K562 (cell line): ENCODE results near the gene MYO9A. TPM values are rescaled to one million over a fixed set of nuclear protein-coding genes. Genes with fewer than 3 reads are reported as not detected.

Source experiments
- ATAC-seq: fragments of 200-7000 bp; cut with Tn5 transposase; 3 replicates; pipeline ENCODE4 v1.9.1; 2020; ENCODE audit warnings: moderate library complexity
- BruUV-seq: library from RNA; stranded (reverse); fragments of 400-500 nt; replicated peaks from 2 replicates; lab custom pipeline; 2021; lab: Mats Ljungman, UMichigan
- CTCF ChIA-PET: fragments of 300-600 bp; formaldehyde crosslinking; extraction: SDS; loops from one replicate; lab custom pipeline; 2021; ENCODE audit warnings: low intra/inter-chr PET ratio; lab: Yijun Ruan, JAX
- POLR2A ChIA-PET: fragments of 300-600, 350-650 bp; sonication (Branson Sonifier 250); formaldehyde crosslinking; extraction: SDS; loops from one replicate; lab custom pipeline; 2021; ENCODE audit warnings: antibody characterized with exemption, inconsistent platforms; lab: Yijun Ruan, JAX
- DNase-seq, 4 experiments: peaks; one replicate each; pipeline versions ENCODE4 v3.0.0 to v3.0.0-alpha.2; 2011 to 2018; ENCODE audit warnings: low spot score in 3 of 4, mixed read lengths in 3 of 4; ENCODE audit errors: extremely low read depth in 1 of 4
- FAIRE-seq: peaks from 2 replicates; lab custom pipeline; 2011; peaks lifted over from hg19 to GRCh38; lab: Jason Lieb, UNC
- H2AFZ ChIP-seq: 2 replicates; pipeline ENCODE4 v1.6.0; 2011; ENCODE audit warnings: low read depth, low read length, control low read depth, inconsistent platforms
- H3K27ac ChIP-seq: fragments of 200-600 bp; 3 replicates; pipeline ENCODE4 v1.8.0; 2011; ENCODE audit warnings: low read depth, mild to moderate bottlenecking, control low read depth, inconsistent platforms, low read length, moderate library complexity, mixed read lengths; ENCODE audit errors: extremely low read depth
- H3K27me3 ChIP-seq, 2 experiments: fragments of 300-600 bp in 1 of 2; 2 replicates in 1 of 2; 3 replicates in 1 of 2; pipeline versions ENCODE4 v1.6.0 to v1.8.0; 2011; ENCODE audit warnings: inconsistent platforms in 2 of 2, low read length in 2 of 2, mild to moderate bottlenecking in 1 of 2, mixed read lengths in 1 of 2, moderate library complexity in 1 of 2; ENCODE audit not compliant: control insufficient read depth in 2 of 2, insufficient read depth in 2 of 2
- H3K36me3 ChIP-seq: fragments of 300-600 bp; 3 replicates; pipeline ENCODE4 v1.8.0; 2011; ENCODE audit warnings: mild to moderate bottlenecking, low read length, inconsistent platforms; ENCODE audit not compliant: control insufficient read depth, insufficient read depth
- H3K4me1 ChIP-seq, 2 experiments: fragments of 200-600 bp in 1 of 2; replicated peaks in 1 of 2; 2 replicates in 1 of 2; 3 replicates in 1 of 2; pipeline versions ENCODE4 v1.5.1 to v1.8.0; 2011; ENCODE audit warnings: inconsistent platforms in 2 of 2, low read length in 2 of 2, mild to moderate bottlenecking in 1 of 2, mixed read lengths in 1 of 2, moderate library complexity in 1 of 2; ENCODE audit not compliant: control insufficient read depth in 2 of 2, insufficient read depth in 2 of 2
- H3K4me2 ChIP-seq: 2 replicates; pipeline ENCODE4 v1.6.1; 2011; ENCODE audit warnings: low read length, control low read depth, inconsistent platforms, mixed read lengths; ENCODE audit not compliant: insufficient read depth
- H3K4me3 ChIP-seq: fragments of 200-600 bp; sonication (generic), shearing (Covaris generic); 2 replicates; pipeline ENCODE4 v1.5.1; 2016; ENCODE audit warnings: control low read depth, inconsistent platforms
- H3K79me2 ChIP-seq: fragments of 200-600 bp; 3 replicates; pipeline ENCODE4 v1.8.0; 2011; ENCODE audit warnings: low read length, inconsistent platforms; ENCODE audit not compliant: control insufficient read depth, insufficient read depth
- H3K9ac ChIP-seq, 2 experiments: 2 replicates each; pipeline versions ENCODE4 v1.6.0 to v1.6.1; 2011; ENCODE audit warnings: low read depth in 2 of 2, low read length in 2 of 2, control low read depth in 1 of 2, inconsistent platforms in 1 of 2, mild to moderate bottlenecking in 1 of 2, mixed read lengths in 1 of 2; ENCODE audit not compliant: insufficient read depth in 1 of 2
- H3K9me1 ChIP-seq: one replicate; pipeline ENCODE4 v1.6.0; 2011; ENCODE audit warnings: inconsistent platforms, mild to moderate bottlenecking, low read length, moderate library complexity; ENCODE audit not compliant: control insufficient read depth, insufficient read depth
- H3K9me3 ChIP-seq: replicated peaks from 2 replicates; pipeline ENCODE4 v1.5.1; 2011; ENCODE audit warnings: low read depth, low read length, inconsistent platforms; ENCODE audit not compliant: control insufficient read depth, insufficient read depth
- H4K20me1 ChIP-seq: replicated peaks from 2 replicates; pipeline ENCODE4 v1.6.1; 2011; ENCODE audit warnings: low read length, inconsistent platforms, mixed read lengths; ENCODE audit not compliant: control insufficient read depth, insufficient read depth
- ETV6 ChIP-seq, 3 experiments: fragments of 150-350 bp in 1 of 3; sonication (generic) in 1 of 3; formaldehyde crosslinking in 1 of 3; IDR thresholded peaks; 2 replicates each; pipeline versions ENCODE4 v1.6.1 to v1.8.0; 2014 to 2022; ENCODE audit warnings: borderline replicate concordance in 2 of 3, low read depth in 2 of 3, antibody characterized with exemption in 1 of 3, low read length in 1 of 3, mild to moderate bottlenecking in 1 of 3, missing genetic modification reagents in 1 of 3
- FOXK1 ChIP-seq: sonication (generic); formaldehyde crosslinking; IDR thresholded peaks from 2 replicates; pipeline ENCODE4 v1.8.0; 2022; ENCODE audit warnings: missing genetic modification reagents, mild to moderate bottlenecking, borderline replicate concordance
- GTF2A2 ChIP-seq: IDR thresholded peaks from 2 replicates; pipeline ENCODE4 v1.6.1; 2016; ENCODE audit warnings: mild to moderate bottlenecking, missing genetic modification characterization, missing compliant biosample characterization
- HDAC8 ChIP-seq: fragments of 450-650 bp; IDR thresholded peaks from 2 replicates; pipeline ENCODE4 v1.6.1; 2016; ENCODE audit warnings: mild to moderate bottlenecking, missing genetic modification characterization, moderate library complexity, missing compliant biosample characterization
- PHTF2 ChIP-seq: fragments of 250-450 bp; sonication (Bioruptor Pico); IDR thresholded peaks from 2 replicates; pipeline ENCODE4 v1.5.0; 2021; ENCODE audit warnings: mild to moderate bottlenecking
- TRIM28 ChIP-seq: fragments of 450-650 bp; IDR thresholded peaks from 2 replicates; pipeline ENCODE4 v1.6.1; 2017
- ZC3H8 ChIP-seq: fragments of 450-650 bp; IDR thresholded peaks from 2 replicates; pipeline ENCODE4 v1.6.1; 2017
- ZNF785 ChIP-seq: fragments of 250-450 bp; sonication (Bioruptor Pico); IDR thresholded peaks from 2 replicates; pipeline ENCODE4 v1.4.0; 2020; ENCODE audit warnings: mild to moderate bottlenecking
- ZSCAN32 ChIP-seq: fragments of 450-650 bp; formaldehyde crosslinking; IDR thresholded peaks from 2 replicates; pipeline ENCODE4 v1.4.0; 2020; ENCODE audit warnings: mild to moderate bottlenecking, moderate library complexity
- WGBS: fragments of 100-300 bp; shearing (Covaris generic); methylation state at CpG from one replicate; pipeline ENCODE4 v1.1.6; 2016; ENCODE audit warnings: low coverage, mixed read lengths; ENCODE audit not compliant: insufficient coverage; ENCODE audit errors: missing lambda C conversion rate; 5-methylcytosine and 5-hydroxymethylcytosine counted together
- in situ Hi-C: fragments of 300-500 bp; cut with MboI; formaldehyde crosslinking; loops from 4 replicates; pipeline ENCODE4 v1.15.0; 2018; ENCODE audit warnings: inconsistent platforms, mixed read lengths
- intact Hi-C: fragments of 100-400 bp; cut with micrococcal nuclease; formaldehyde crosslinking; loops from 2 replicates; pipeline ENCODE4 v1.14.2; 2022
- polyA plus RNA-seq, 8 experiments: library from polyadenylated mRNA; depleted of rRNA in 4 of 8; stranded (reverse) in 5 of 8; unstranded in 3 of 8; fragments of >200 nt; fragmentation: Nextera tagmentation in 2 of 8; fragmentation: Illumina TruSeq in 1 of 8; extraction: Ambion mirVana in 2 of 8; extraction: Trizol in 1 of 8; gene quantifications; 2 replicates each; pipeline versions ENCODE4 v1.2.1 to v1.2.3, GENCODE V29; 2011 to 2014; ENCODE audit warnings: inconsistent platforms in 1 of 8, missing spikeins in 1 of 8
- total RNA-seq, 7 experiments: library from RNA; depleted of rRNA in 6 of 7; stranded (reverse); fragments of >200 nt in 6 of 7; fragmentation: Illumina TruSeq in 2 of 7; extraction: Trizol in 2 of 7; gene quantifications; 2 replicates each; pipeline versions ENCODE4 v1.2.1 to v1.2.3, GENCODE V29; 2011 to 2021; ENCODE audit warnings: low replicate concordance in 1 of 7
- TF ChIP-seq, protein P1 (sequence below): fragments of 250-450 bp; sonication (Bioruptor Pico); IDR thresholded peaks from 2 replicates; pipeline ENCODE4 v1.5.0; 2021
- TF ChIP-seq, protein P2 (sequence below): fragments of 250-450 bp; sonication (Bioruptor Pico); IDR thresholded peaks from 2 replicates; pipeline ENCODE4 v1.4.0; 2020; ENCODE audit warnings: mild to moderate bottlenecking, moderate library complexity
- TF ChIP-seq, protein P3 (sequence below): fragments of 200-800 bp; sonication (Bioruptor generic); IDR thresholded peaks from 2 replicates; pipeline ENCODE4 v1.6.1; 2017; ENCODE audit warnings: missing genetic modification characterization, missing compliant biosample characterization
- TF ChIP-seq, protein P4 (sequence below): sonication (generic); formaldehyde crosslinking; IDR thresholded peaks from 2 replicates; pipeline ENCODE4 v1.4.0; 2020; ENCODE audit warnings: mild to moderate bottlenecking, missing genetic modification reagents
- TF ChIP-seq, protein P5 (sequence below): fragments of 450-650 bp; formaldehyde crosslinking; IDR thresholded peaks from 2 replicates; pipeline ENCODE4 v1.4.0; 2020; ENCODE audit warnings: mild to moderate bottlenecking, moderate library complexity

MYO9A gene
- total and polyA plus RNA-seq, 9 of the 15 experiments (the other 6 are each of a cell fraction or from before 2014, with no cell fraction given): 1.9 to 15.4 (median 5.8) TPM

DNA sequence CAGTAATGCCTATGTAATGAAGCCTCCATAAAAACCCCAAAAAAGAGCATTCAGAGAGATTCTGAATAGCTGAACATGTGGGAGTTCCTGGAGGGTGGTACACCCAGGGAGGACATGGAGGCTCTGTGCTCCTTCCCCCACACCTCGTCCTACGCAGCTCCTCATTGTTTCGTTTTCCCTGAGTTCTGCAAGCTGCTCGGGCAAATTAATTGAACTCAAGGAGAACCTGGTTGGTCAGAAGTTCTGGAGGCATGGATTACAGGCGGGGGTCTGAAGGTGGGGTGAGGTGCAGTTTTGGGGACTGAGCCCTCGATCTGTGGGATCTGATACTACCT lies 142.2 kb downstream of the MYO9A start:
- no peaks in the 10 kb centered on the region for H3K27me3 ChIP-seq
- no peak overlapping the region for H3K9ac ChIP-seq
- H2AFZ ChIP-seq: no peak overlapping the region
- H3K36me3 ChIP-seq: no peaks in the 10 kb centered on the region
- FAIRE-seq: no peak
- H3K27ac ChIP-seq: no peak overlapping the region
- ATAC-seq: no peak
- BruUV-seq: no TSS peak
- WGBS: 62% methylated on average over 6 of the region's 6 CpGs
- no peak for DNase-seq
- intact Hi-C loops: no loop called here
- H3K4me2 ChIP-seq: no peak overlapping the region
- no peaks in the 10 kb centered on the region for H3K9me3 ChIP-seq
- ChIA-PET CTCF (no interaction called here), POLR2A (interaction anchor here (0.6 kb wide), 1 partner anchor 62 kb away, joined by 3 read pairs; no protein-coding TSS in a partner anchor)
- in situ Hi-C loops: no loop called here
- H3K9me1 ChIP-seq: no peaks in the 10 kb centered on the region
- H3K4me3 ChIP-seq: no peak overlapping the region
- no peaks in the 10 kb centered on the region for H3K4me1 ChIP-seq
- no peaks in the 10 kb centered on the region for H4K20me1 ChIP-seq
- no peaks in the 10 kb centered on the region for H3K79me2 ChIP-seq
- TF ChIP-seq, protein P1, sequence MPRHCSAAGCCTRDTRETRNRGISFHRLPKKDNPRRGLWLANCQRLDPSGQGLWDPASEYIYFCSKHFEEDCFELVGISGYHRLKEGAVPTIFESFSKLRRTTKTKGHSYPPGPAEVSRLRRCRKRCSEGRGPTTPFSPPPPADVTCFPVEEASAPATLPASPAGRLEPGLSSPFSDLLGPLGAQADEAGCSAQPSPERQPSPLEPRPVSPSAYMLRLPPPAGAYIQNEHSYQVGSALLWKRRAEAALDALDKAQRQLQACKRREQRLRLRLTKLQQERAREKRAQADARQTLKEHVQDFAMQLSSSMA (CRISPR knock-in tag): no peak
- TF ChIP-seq FOXK1 (CRISPR knock-in tag) (no peak), GTF2A2 (tag) (no peak), TRIM28 (no peak), ETV6 (IDR thresholded peaks at IDR 0.05; ENCODE audit: borderline replicate concordance in 1 of 2, low read depth in 2 of 2, low read length in 1 of 2) (no peak), ETV6 (CRISPR knock-in tag; IDR thresholded peaks at IDR 0.05; ENCODE audit: borderline replicate concordance) (no peak), ZC3H8 (no peak), ZNF785 (CRISPR knock-in tag) (no peak), PHTF2 (CRISPR knock-in tag) (no peak), HDAC8 (no peak), ZSCAN32 (CRISPR knock-in tag) (no peak)
- TF ChIP-seq, protein P2, sequence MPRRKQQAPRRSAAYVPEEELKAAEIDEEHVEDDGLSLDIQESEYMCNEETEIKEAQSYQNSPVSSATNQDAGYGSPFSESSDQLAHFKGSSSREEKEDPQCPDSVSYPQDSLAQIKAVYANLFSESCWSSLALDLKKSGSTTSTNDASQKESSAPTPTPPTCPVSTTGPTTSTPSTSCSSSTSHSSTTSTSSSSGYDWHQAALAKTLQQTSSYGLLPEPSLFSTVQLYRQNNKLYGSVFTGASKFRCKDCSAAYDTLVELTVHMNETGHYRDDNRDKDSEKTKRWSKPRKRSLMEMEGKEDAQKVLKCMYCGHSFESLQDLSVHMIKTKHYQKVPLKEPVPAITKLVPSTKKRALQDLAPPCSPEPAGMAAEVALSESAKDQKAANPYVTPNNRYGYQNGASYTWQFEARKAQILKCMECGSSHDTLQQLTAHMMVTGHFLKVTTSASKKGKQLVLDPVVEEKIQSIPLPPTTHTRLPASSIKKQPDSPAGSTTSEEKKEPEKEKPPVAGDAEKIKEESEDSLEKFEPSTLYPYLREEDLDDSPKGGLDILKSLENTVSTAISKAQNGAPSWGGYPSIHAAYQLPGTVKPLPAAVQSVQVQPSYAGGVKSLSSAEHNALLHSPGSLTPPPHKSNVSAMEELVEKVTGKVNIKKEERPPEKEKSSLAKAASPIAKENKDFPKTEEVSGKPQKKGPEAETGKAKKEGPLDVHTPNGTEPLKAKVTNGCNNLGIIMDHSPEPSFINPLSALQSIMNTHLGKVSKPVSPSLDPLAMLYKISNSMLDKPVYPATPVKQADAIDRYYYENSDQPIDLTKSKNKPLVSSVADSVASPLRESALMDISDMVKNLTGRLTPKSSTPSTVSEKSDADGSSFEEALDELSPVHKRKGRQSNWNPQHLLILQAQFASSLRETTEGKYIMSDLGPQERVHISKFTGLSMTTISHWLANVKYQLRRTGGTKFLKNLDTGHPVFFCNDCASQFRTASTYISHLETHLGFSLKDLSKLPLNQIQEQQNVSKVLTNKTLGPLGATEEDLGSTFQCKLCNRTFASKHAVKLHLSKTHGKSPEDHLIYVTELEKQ (CRISPR knock-in tag): no peak
- TF ChIP-seq, protein P3, sequence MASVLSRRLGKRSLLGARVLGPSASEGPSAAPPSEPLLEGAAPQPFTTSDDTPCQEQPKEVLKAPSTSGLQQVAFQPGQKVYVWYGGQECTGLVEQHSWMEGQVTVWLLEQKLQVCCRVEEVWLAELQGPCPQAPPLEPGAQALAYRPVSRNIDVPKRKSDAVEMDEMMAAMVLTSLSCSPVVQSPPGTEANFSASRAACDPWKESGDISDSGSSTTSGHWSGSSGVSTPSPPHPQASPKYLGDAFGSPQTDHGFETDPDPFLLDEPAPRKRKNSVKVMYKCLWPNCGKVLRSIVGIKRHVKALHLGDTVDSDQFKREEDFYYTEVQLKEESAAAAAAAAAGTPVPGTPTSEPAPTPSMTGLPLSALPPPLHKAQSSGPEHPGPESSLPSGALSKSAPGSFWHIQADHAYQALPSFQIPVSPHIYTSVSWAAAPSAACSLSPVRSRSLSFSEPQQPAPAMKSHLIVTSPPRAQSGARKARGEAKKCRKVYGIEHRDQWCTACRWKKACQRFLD: no peak
- TF ChIP-seq, protein P4, sequence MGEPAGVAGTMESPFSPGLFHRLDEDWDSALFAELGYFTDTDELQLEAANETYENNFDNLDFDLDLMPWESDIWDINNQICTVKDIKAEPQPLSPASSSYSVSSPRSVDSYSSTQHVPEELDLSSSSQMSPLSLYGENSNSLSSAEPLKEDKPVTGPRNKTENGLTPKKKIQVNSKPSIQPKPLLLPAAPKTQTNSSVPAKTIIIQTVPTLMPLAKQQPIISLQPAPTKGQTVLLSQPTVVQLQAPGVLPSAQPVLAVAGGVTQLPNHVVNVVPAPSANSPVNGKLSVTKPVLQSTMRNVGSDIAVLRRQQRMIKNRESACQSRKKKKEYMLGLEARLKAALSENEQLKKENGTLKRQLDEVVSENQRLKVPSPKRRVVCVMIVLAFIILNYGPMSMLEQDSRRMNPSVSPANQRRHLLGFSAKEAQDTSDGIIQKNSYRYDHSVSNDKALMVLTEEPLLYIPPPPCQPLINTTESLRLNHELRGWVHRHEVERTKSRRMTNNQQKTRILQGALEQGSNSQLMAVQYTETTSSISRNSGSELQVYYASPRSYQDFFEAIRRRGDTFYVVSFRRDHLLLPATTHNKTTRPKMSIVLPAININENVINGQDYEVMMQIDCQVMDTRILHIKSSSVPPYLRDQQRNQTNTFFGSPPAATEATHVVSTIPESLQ: no peak
- TF ChIP-seq, protein P5, sequence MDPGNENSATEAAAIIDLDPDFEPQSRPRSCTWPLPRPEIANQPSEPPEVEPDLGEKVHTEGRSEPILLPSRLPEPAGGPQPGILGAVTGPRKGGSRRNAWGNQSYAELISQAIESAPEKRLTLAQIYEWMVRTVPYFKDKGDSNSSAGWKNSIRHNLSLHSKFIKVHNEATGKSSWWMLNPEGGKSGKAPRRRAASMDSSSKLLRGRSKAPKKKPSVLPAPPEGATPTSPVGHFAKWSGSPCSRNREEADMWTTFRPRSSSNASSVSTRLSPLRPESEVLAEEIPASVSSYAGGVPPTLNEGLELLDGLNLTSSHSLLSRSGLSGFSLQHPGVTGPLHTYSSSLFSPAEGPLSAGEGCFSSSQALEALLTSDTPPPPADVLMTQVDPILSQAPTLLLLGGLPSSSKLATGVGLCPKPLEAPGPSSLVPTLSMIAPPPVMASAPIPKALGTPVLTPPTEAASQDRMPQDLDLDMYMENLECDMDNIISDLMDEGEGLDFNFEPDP: no peak
